GM21529 (cell line): ENCODE results near the gene GLI1.

Experiments used
- ATAC-seq: cut with Tn5 transposase; IDR thresholded peaks from one replicate; pipeline ENCODE4 v1.9.1; 2021; ENCODE audit not compliant: unreplicated experiment

GLI1 gene

DNA sequence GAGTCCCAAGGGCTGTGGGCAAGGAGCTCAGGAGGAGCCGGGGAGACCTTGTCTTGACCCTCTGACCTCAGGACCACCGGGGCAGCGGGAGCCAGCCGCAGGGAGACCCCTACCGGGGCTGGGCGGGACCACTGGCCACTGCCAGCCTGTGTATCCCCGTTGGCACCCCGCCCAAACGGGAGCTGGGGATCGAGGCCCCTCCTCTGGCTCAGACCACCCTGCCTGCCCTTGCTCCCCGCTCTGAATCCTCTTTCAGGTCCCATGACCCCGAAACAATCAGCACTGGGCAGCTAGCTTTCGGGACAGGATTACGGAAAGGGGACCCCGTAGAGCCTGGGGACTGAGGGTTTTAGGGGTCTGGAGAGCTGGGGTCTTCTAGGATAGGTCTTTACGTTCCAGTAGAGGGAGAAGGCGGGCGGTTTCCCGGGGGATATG, 1.3 kb downstream of the GLI1 start:
- no peak for ATAC-seq

DNA sequence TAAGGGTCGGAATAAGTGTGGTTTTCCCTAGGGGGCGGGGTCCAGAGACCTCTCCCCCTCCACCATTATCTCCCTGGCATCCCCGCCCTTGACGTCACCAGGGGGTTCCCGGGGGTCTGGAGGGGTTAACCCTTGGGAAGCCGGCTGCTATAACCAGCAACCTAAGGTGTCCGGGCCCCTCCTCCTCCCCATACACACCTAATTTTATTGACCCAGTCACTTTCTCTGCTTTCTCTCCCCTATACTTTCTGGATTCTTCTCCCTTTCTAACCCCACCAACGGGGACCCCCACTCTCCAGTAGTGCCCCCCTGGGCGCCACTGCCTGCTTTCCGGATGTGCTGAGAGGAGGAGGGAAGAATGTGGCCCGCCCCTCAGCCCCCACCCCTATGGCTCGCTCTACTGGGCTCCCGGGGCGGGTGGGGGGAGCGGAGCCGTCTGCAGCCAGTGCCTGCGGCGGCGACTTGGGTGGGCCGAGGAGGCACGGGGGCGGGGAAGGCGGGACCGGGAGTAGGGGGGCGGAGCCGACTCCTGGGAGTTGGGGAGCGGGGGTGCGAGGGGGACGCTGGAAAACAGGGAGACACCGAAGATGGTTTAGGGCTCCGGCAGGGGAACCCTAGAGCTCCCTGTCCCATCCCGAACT, 1.8 kb downstream of the GLI1 start:
- ATAC-seq: no peak

DNA sequence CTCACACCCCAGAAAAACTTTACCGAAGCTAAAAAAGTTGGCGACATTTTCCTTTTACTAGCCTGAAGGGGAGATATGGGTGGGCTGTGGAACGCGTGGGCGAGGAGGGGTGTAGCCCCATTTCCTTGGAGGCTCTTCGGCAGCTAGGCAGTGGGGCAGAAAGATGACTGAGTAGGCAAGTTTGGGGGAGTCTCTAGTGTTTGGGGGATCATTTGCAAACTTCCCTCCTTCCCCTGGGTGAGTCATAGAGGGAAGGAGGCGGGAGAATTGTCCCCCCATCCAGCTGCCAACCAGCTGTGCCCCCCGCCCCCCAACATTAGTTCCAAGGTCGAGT, 2.3 kb downstream of the GLI1 start:
- no peak for ATAC-seq

DNA sequence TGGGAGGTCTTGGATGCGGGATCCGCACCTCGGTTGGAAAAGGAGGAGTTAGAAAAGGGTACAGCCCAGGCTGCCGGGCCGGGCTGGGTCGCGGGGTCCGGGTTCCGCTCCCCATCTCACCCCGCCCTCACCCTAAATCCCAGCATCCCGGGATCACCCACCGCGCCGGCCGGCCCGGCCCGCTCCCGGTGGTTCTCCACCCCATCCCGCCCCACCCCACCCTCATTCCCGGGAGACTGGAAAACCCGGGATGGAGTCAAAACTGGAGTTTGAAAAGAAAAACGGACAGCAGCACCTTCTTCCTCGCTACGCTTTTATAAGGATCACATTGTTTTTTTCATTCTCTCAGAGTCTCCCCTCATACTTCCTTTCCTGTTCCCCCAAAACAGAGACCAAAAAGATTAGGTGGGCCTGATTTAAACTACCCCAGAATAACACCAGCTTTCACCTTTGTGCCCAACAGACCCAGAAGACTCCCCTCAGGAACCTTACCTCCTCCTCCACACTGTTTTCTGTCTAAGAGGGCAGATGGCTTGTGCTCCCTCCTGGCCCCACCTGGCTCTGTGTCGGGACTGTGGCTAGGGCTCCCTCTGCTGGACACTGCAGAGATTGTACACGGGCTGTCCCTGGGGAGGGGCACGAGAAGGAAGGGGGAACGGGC, 2.8 kb downstream of the GLI1 start:
- peak; percentile 58 for ATAC-seq

DNA sequence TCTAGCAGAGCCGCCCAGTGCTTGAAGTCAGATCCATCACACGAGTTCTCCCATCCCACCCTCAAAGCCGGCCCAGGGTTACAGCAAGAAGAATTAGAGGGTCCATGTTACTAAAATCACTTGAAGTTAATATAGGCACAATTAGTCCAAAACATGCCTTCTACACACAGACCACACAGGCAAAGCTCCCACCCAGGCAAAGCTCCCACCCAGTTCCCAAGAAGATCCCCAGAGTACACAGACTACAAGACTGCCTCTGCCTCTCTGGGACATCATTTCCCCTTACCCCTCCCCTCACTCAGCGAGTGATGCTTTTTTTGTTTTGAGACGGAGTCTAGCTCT, 3.3 kb downstream of the GLI1 start:
- no peak for ATAC-seq

DNA sequence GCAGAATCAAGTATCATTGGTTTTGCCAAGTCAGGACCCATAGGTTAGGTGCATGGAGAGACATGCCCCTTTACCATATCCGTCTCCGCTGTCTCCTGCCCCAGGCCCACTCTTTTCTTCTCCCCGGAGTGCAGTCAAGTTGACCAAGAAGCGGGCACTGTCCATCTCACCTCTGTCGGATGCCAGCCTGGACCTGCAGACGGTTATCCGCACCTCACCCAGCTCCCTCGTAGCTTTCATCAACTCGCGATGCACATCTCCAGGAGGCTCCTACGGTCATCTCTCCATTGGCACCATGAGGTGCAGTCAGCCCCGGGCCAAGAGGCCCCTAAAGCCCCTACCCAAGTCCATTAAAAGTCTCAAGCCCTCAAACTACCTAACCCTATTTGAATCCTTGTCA, 5.0 kb downstream of the GLI1 start:
- ATAC-seq: no peak

DNA sequence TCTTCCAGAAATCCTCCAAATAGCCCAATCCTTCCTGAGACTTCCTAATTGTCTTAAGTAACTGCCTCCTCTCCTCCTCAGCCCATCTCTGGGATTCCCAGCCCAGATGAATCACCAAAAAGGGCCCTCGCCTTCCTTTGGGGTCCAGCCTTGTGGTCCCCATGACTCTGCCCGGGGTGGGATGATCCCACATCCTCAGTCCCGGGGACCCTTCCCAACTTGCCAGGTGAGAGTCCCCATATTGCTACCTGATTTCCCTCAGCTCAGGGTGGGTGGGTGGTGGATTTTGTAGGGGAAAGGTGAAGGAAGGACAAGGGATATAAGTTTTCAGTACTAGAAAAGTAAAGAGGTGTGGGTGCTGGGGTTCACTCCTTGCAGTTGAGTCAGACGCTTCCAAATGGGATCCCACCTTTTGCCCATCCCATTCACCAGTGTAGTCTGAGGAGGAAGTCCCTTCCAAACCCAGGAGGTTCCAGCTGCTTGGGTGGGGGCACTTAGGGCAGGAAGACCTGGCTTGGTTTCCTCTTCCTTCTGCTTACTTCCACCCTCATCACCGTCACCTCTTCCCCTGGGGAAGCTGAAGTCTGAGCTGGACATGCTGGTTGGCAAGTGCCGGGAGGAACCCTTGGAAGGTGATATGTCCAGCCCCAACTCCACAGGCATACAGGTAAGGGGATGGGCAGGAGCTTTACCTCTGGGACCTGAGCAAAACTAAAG, 5.6 kb downstream of the GLI1 start:
- ATAC-seq: no peak

DNA sequence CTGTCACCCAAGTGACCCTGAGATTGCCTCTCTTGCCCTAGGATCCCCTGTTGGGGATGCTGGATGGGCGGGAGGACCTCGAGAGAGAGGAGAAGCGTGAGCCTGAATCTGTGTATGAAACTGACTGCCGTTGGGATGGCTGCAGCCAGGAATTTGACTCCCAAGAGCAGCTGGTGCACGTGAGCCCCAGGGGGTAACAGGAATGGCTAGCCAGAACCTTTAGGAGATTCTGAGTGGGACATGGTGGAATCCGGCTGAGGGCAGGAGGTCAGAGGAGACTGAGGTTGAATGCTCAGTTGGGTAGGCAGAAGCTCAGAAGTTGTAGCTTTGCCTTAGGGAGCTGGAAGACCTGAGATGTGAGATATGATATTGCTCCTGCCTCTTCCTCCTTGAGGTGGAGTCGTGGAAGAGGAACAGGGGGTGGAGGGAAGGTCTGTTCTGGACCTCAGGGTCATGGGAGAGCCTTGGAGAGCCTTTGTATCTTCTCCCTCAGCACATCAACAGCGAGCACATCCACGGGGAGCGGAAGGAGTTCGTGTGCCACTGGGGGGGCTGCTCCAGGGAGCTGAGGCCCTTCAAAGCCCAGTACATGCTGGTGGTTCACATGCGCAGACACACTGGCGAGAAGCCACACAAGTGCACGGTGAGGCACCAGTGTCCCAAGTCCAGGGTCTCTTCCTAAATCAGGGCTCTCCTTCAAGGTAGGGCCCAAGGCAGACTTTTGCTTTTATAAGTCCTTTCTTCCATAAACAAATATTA, 6.3 kb downstream of the GLI1 start:
- no peak for ATAC-seq

DNA sequence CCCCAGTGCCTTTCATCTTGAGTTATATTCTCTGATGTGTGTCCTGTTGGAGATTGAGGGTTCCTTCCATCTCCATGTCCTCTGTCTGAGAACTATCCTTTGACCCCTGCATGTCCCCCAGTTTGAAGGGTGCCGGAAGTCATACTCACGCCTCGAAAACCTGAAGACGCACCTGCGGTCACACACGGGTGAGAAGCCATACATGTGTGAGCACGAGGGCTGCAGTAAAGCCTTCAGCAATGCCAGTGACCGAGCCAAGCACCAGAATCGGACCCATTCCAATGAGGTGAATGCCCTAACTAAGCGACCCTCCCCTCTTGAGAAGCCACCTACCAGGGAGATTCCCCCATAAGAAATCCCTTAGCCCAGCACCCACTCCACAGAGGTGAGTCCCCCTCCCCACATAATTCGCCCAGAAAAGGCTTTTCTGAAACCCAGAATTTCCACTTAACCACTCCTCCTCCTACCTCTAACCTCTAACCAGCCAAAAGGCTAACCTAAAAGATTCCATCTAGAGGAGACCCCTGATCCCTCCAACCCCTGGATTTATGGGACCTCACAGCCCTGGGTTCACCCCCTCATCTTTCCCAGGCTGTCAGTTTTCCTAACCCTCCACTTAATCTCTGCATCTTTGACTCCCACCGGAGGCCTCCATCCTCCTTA, 7.8 kb downstream of the GLI1 start:
- no peak for ATAC-seq

DNA sequence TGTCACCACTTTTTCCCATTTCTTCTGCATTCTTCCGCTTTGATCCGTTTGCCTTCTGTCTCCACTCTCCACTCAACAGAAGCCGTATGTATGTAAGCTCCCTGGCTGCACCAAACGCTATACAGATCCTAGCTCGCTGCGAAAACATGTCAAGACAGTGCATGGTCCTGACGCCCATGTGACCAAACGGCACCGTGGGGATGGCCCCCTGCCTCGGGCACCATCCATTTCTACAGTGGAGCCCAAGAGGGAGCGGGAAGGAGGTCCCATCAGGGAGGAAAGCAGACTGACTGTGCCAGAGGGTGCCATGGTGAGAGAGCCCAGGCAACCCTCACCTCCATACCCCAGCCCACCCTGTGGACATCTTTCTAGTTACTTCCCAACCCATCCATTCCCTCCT, 8.3 kb downstream of the GLI1 start:
- ATAC-seq: no peak

DNA sequence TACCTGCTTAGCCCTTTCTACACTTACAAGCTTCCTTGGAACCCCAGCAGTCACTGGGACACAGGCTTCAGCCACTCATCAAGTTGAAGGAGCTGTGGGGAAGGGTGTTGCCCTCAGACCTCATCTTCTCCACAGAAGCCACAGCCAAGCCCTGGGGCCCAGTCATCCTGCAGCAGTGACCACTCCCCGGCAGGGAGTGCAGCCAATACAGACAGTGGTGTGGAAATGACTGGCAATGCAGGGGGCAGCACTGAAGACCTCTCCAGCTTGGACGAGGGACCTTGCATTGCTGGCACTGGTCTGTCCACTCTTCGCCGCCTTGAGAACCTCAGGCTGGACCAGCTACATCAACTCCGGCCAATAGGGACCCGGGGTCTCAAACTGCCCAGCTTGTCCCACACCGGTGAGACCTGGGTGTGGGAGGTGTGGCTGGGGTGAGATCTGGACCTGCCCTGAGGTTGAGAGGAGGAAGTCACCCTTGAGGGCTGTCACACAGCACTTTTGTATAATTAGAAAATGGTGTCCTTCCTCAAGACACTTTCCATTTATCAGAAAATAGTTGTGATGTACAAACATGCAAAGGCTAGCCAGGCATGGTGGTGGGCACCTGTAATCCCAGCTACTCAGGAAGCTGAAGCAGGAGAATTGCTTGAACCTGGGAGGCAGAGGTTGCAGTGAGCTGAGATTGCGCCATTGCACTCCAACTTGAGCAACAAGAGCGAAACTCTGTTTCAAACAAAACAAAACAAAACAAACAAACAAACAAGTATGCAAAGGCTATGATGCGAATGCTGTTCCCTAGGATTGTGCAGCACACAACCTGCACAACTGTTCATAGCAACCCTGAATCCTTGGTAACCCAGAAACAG, 9.9 kb downstream of the GLI1 start:
- ATAC-seq: no peak

DNA sequence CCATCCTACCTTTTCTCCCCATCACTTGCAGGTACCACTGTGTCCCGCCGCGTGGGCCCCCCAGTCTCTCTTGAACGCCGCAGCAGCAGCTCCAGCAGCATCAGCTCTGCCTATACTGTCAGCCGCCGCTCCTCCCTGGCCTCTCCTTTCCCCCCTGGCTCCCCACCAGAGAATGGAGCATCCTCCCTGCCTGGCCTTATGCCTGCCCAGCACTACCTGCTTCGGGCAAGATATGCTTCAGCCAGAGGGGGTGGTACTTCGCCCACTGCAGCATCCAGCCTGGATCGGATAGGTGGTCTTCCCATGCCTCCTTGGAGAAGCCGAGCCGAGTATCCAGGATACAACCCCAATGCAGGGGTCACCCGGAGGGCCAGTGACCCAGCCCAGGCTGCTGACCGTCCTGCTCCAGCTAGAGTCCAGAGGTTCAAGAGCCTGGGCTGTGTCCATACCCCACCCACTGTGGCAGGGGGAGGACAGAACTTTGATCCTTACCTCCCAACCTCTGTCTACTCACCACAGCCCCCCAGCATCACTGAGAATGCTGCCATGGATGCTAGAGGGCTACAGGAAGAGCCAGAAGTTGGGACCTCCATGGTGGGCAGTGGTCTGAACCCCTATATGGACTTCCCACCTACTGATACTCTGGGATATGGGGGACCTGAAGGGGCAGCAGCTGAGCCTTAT, 10.8 kb downstream of the GLI1 start:
- no peak for ATAC-seq

DNA sequence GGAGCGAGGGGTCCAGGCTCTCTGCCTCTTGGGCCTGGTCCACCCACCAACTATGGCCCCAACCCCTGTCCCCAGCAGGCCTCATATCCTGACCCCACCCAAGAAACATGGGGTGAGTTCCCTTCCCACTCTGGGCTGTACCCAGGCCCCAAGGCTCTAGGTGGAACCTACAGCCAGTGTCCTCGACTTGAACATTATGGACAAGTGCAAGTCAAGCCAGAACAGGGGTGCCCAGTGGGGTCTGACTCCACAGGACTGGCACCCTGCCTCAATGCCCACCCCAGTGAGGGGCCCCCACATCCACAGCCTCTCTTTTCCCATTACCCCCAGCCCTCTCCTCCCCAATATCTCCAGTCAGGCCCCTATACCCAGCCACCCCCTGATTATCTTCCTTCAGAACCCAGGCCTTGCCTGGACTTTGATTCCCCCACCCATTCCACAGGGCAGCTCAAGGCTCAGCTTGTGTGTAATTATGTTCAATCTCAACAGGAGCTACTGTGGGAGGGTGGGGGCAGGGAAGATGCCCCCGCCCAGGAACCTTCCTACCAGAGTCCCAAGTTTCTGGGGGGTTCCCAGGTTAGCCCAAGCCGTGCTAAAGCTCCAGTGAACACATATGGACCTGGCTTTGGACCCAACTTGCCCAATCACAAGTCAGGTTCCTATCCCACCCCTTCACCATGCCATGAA, 11.5 kb downstream of the GLI1 start:
- ATAC-seq: no peak

DNA sequence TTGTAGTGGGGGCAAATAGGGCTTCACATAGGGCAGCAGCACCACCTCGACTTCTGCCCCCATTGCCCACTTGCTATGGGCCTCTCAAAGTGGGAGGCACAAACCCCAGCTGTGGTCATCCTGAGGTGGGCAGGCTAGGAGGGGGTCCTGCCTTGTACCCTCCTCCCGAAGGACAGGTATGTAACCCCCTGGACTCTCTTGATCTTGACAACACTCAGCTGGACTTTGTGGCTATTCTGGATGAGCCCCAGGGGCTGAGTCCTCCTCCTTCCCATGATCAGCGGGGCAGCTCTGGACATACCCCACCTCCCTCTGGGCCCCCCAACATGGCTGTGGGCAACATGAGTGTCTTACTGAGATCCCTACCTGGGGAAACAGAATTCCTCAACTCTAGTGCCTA, 12.1 kb downstream of the GLI1 start:
- ATAC-seq: no peak

DNA sequence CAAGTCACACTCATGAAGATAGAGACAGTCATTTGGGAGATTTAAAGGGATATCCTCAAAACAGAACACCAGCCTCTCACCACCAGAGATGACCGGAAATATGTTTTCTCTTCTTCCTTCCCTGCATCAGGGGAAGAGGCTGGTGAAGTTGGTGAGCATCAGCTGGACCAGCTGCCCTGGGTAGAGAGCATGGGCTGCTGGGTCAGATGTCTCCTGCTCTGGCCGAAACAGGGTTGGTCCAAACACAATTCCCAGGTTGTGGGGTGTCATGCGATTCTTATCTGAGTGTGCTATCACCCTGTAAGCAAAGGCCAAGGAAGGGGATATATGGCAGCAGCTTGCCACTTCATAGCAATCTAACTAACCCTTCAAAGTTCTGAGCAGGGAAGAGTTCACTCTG, 12.8 kb downstream of the GLI1 start:
- no peak for ATAC-seq

DNA sequence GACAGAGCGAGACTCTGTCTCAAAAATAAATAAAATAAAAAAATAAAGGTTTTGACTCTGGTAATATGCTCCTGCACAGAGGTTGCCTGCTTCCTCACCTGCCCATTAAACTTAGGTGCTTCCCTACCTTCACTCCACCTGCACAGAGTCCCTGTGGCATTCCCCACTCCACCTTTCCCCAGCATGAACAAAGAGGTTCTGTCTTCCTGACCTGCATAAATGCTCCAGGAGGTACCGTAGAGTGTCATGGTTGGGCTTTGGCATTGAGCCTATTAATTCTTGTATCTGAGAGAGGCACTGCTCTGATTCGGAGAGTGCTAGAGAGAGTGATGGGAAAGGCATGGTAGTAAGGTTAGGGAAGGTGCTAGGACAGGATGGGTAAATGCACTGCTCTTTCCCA, 13.8 kb downstream of the GLI1 start:
- no peak for ATAC-seq

DNA sequence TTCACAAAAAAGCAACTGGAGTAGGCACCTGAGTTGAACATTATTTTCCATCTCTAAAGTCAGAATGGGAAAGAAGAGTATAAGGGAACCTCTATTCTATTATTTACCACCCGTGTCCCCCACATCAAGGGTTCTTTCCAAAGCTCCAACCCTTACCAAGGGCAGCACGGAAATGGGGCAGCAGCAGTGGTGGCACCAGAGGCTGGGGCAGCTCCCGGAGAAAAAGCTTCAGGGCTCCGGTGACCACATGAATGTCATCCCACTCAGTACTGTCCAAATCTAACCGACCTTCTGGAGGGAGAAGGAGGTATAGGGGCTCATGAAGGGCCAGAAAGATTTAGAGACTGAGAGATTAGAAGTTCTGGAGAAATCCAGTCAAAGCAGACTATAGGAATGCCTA, 14.3 kb downstream of the GLI1 start:
- ATAC-seq: no peak

DNA sequence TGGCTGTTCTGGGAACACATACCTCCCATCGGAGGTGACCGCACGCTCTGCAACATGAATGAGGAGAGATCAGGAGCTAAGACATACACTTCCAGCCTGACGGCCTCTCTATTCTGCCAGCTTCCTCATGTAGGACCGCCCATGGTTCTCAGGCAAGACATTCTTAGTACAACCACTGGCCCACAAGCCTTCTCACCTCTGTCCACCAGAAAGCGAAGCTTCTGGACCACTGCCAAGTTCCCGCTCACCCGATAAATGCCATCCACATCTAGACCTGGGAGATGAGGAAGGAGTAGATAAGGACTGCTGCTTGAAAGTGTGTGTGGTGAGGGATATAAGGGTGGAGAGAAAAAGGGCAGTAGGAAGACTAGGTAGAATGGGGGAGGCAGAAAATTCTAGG, 14.8 kb downstream of the GLI1 start:
- no peak for ATAC-seq

DNA sequence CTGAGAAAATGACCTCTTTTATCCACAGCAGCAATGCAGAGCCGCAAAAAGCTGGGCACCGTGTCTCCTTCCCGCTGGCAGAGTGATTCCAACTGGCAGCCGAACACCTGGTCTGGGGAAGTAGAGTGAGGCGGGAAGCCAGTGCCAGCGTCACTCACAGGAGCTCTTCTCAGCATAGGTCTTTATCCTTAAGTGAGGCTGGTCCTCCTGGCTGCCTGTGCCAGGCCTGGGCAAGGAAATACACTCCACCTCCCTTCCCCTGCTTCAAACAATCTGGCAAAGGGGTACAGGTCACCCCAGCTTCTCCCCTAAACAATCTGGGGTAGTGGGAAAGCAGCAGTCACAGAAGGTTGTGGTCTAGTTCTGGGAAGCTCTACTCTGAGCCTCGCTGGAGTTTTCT, 15.3 kb downstream of the GLI1 start:
- no peak for ATAC-seq
